HFFc6 (cell line): ENCODE measurements around the gene SRCIN1. TPM values are rescaled to one million over a fixed set of nuclear protein-coding genes. Genes with fewer than 3 reads are reported as not detected.

ENCODE experiments used
- DNase-seq: peaks from one replicate; pipeline ENCODE4 v3.0.0-alpha.2; 2018
- H3K27ac Mint-ChIP-seq: 2 replicates; pipeline ENCODE4 v1.8.0; 2020; ENCODE audit warnings: mild to moderate bottlenecking, mixed read lengths
- H3K27me3 Mint-ChIP-seq: 2 replicates; pipeline ENCODE4 v1.8.0; 2021; ENCODE audit warnings: mild to moderate bottlenecking, moderate library complexity, mixed read lengths; ENCODE audit not compliant: insufficient read depth
- H3K36me3 Mint-ChIP-seq: 2 replicates; pipeline ENCODE4 v1.8.0; 2021; ENCODE audit warnings: low read depth, mixed read lengths
- H3K4me1 Mint-ChIP-seq: 2 replicates; pipeline ENCODE4 v1.8.0; 2020; ENCODE audit warnings: low read depth, mixed read lengths
- H3K4me3 Mint-ChIP-seq: 2 replicates; pipeline ENCODE4 v1.8.0; 2020; ENCODE audit warnings: mild to moderate bottlenecking, moderate library complexity, mixed read lengths
- H3K9me3 Mint-ChIP-seq: 2 replicates; pipeline ENCODE4 v1.8.0; 2020; ENCODE audit warnings: mild to moderate bottlenecking, mixed read lengths
- CTCF ChIP-seq: fragments of 200-600 bp; sonication (generic); IDR thresholded peaks from 2 replicates; pipeline ENCODE4 v1.5.0; 2021; ENCODE audit warnings: antibody characterized with exemption, mild to moderate bottlenecking
- total RNA-seq, 6 experiments: library from RNA; stranded (reverse); fragmentation: NEBNext Ultra II Directional; extraction: Animal tissue kit (Norgen Biotek cat#: 25700); gene quantifications; 2 replicates in 1 of 6; 3 replicates in 5 of 6; pipeline ENCODE4 v1.2.3, GENCODE V29; 2021

The SRCIN1 gene
- total RNA-seq, 6 experiments from 2014 or later, result not detected

- Mint-ChIP-seq H3K27me3 (peaks cover 54% of the 10 kb centered on the region), H3K4me1 (no peaks in the 10 kb centered on the region)
- peak; percentile 55 for DNase-seq
These were observed 7.2 kb downstream of the SRCIN1 start for GRCh38 chr17:38598536-38598935.

GRCh38 chr17:38597375-38597774 is 8.4 kb downstream of the SRCIN1 start:
- no peak overlapping the region for H3K27ac Mint-ChIP-seq
- H3K4me3 Mint-ChIP-seq, result no peak overlapping the region
- H3K36me3 Mint-ChIP-seq, result no peaks in the 10 kb centered on the region
- no peaks in the 10 kb centered on the region for H3K9me3 Mint-ChIP-seq
- no peak for DNase-seq
- no peak for TF ChIP-seq CTCF
- peaks cover 55% of the 10 kb centered on the region for H3K27me3 Mint-ChIP-seq
- peaks cover 3% of the 10 kb centered on the region for H3K4me1 Mint-ChIP-seq

More at GRCh38 chr17:38598536-38598935, 7.2 kb downstream of the SRCIN1 start:
- Mint-ChIP-seq H3K27ac (no peak overlapping the region), H3K9me3 (no peaks in the 10 kb centered on the region), H3K4me3 (no peak overlapping the region), H3K36me3 (no peaks in the 10 kb centered on the region)
- no peak for TF ChIP-seq CTCF

- H3K9me3 Mint-ChIP-seq, result no peaks in the 10 kb centered on the region
- H3K36me3 Mint-ChIP-seq, result no peaks in the 10 kb centered on the region
- no peak for TF ChIP-seq CTCF
- DNase-seq, result no peak
- H3K4me3 Mint-ChIP-seq, result no peak overlapping the region
- H3K27ac Mint-ChIP-seq, result no peak overlapping the region
- H3K4me1 Mint-ChIP-seq, result peaks cover 10% of the 10 kb centered on the region
- H3K27me3 Mint-ChIP-seq, result peaks cover 52% of the 10 kb centered on the region
These were observed 9.1 kb downstream of the SRCIN1 start for GRCh38 chr17:38596651-38597050.

GRCh38 chr17:38595892-38596291 is 9.9 kb downstream of the SRCIN1 start:
- Mint-ChIP-seq H3K4me1 (peaks cover 16% of the 10 kb centered on the region), H3K27ac (no peak overlapping the region), H3K27me3 (peaks cover 55% of the 10 kb centered on the region), H3K4me3 (no peak overlapping the region), H3K36me3 (no peaks in the 10 kb centered on the region), H3K9me3 (no peaks in the 10 kb centered on the region)
- DNase-seq, result no peak
- no peak for TF ChIP-seq CTCF

GRCh38 chr17:38594152-38594551 is 11.6 kb downstream of the SRCIN1 start:
- Mint-ChIP-seq H3K4me3 (no peak overlapping the region), H3K36me3 (no peaks in the 10 kb centered on the region), H3K4me1 (peaks cover 16% of the 10 kb centered on the region), H3K27me3 (peaks cover 60% of the 10 kb centered on the region), H3K9me3 (no peaks in the 10 kb centered on the region), H3K27ac (no peak overlapping the region)
- no peak for DNase-seq
- TF ChIP-seq CTCF, result no peak

- peaks cover 59% of the 10 kb centered on the region for H3K27me3 Mint-ChIP-seq
- no peak overlapping the region for H3K27ac Mint-ChIP-seq
- H3K9me3 Mint-ChIP-seq, result no peaks in the 10 kb centered on the region
- no peak for DNase-seq
- no peaks in the 10 kb centered on the region for H3K36me3 Mint-ChIP-seq
- H3K4me3 Mint-ChIP-seq, result no peak overlapping the region
- no peak for TF ChIP-seq CTCF
- peaks cover 16% of the 10 kb centered on the region for H3K4me1 Mint-ChIP-seq
These were observed 13.3 kb downstream of the SRCIN1 start for GRCh38 chr17:38592487-38592886.
